T-cell (primary cell): ENCODE data around the gene CIPC. TPM values are rescaled to one million over a fixed set of nuclear protein-coding genes. Genes with fewer than 3 reads are reported as not detected.

Experiments used
- ATAC-seq, 4 experiments: fragments of 200-7000 bp in 3 of 4; fragments of 150-1000 bp in 1 of 4; cut with Tn5 transposase; replicated peaks in 1 of 4; 1 replicate in 3 of 4; 2 replicates in 1 of 4; pipeline ENCODE4 v1.10.0; 2021; ENCODE audit warnings: moderate library complexity in 3 of 4, mild to moderate bottlenecking in 2 of 4, moderate number of reproducible peaks in 1 of 4
- CTCF ChIA-PET, 2 donors: fragments of 300-600 bp; sonication (Branson Sonifier 250); formaldehyde crosslinking; loops; one replicate each; lab custom pipeline; 2022; ENCODE audit warnings: antibody characterized with exemption in 2 of 2; lab: Charles Lee
- POLR2A ChIA-PET, 2 donors: fragments of 300-600 bp; sonication (Branson Sonifier 250); formaldehyde crosslinking; loops; one replicate each; lab custom pipeline; 2022; ENCODE audit warnings: antibody characterized with exemption in 2 of 2; lab: Charles Lee
- DNase-seq, 35 experiments: peaks; one replicate each; pipeline versions ENCODE4 v3.0.0 to v3.0.0-alpha.2; 2013 to 2023
- H3K27ac ChIP-seq: one replicate; pipeline ENCODE4 v1.5.1; 2013; ENCODE audit warnings: low read length
- H3K27me3 ChIP-seq, 2 experiments: replicated peaks in 1 of 2; 1 replicate in 1 of 2; 2 replicates in 1 of 2; pipeline versions ENCODE4 v1.6.1 to v1.7.0; 2013; ENCODE audit warnings: low read length in 1 of 2, mixed read lengths in 1 of 2; ENCODE audit not compliant: control insufficient read depth in 2 of 2, insufficient read depth in 2 of 2; ENCODE audit errors: extremely low read depth in 1 of 2
- H3K36me3 ChIP-seq, 2 donors: 1 replicate in 1 of 2; 2 replicates in 1 of 2; pipeline versions ENCODE4 v1.6.1 to v1.7.0; 2013; ENCODE audit warnings: low read length in 1 of 2; ENCODE audit not compliant: control insufficient read depth in 2 of 2, insufficient read depth in 1 of 2; ENCODE audit errors: extremely low read depth in 1 of 2
- H3K4me1 ChIP-seq, 2 experiments: 1 replicate in 1 of 2; 2 replicates in 1 of 2; pipeline versions ENCODE4 v1.6.1 to v1.7.0; 2013; ENCODE audit warnings: low read length in 2 of 2, mixed read lengths in 1 of 2; ENCODE audit not compliant: insufficient read depth in 2 of 2, control insufficient read depth in 1 of 2; ENCODE audit errors: extremely low read depth in 1 of 2
- H3K4me3 ChIP-seq, 2 donors: 1 replicate in 1 of 2; 2 replicates in 1 of 2; pipeline versions ENCODE4 v1.5.1 to v1.7.0; 2013; ENCODE audit warnings: mild to moderate bottlenecking in 2 of 2, low read length in 1 of 2, moderate library complexity in 1 of 2; ENCODE audit not compliant: control insufficient read depth in 1 of 2; ENCODE audit errors: extremely low read depth in 1 of 2
- H3K9me3 ChIP-seq: 2 replicates; pipeline ENCODE4 v1.7.0; 2013
- H3K27ac Mint-ChIP-seq, 2 donors: one replicate each; pipeline ENCODE4 v1.8.0; 2020 to 2021; ENCODE audit warnings: mild to moderate bottlenecking in 2 of 2, mixed read lengths in 2 of 2
- H3K27me3 Mint-ChIP-seq, 2 donors: one replicate each; pipeline ENCODE4 v1.8.0; 2021 to 2022; ENCODE audit warnings: mixed read lengths in 2 of 2
- H3K36me3 Mint-ChIP-seq: one replicate; pipeline ENCODE4 v1.8.0; 2021; ENCODE audit warnings: mixed read lengths
- H3K4me1 Mint-ChIP-seq, 3 donors: one replicate each; pipeline ENCODE4 v1.8.0; 2020 to 2022; ENCODE audit warnings: mixed read lengths in 3 of 3, mild to moderate bottlenecking in 1 of 3
- H3K4me3 Mint-ChIP-seq, 3 donors: one replicate each; pipeline ENCODE4 v1.8.0; 2020 to 2022; ENCODE audit warnings: mild to moderate bottlenecking in 3 of 3, mixed read lengths in 3 of 3, moderate library complexity in 3 of 3
- H3K9me3 Mint-ChIP-seq, 3 donors: one replicate each; pipeline ENCODE4 v1.8.0; 2020 to 2022; ENCODE audit warnings: mixed read lengths in 3 of 3
- WGBS: methylation state at CpG from one replicate; pipeline ENCODE4 v1.1.5; 2013; ENCODE audit warnings: missing lambda C conversion rate; ENCODE audit not compliant: insufficient coverage; 5-methylcytosine and 5-hydroxymethylcytosine counted together
- total RNA-seq, 35 experiments: library from RNA in 6 of 35; stranded (reverse) in 6 of 35; fragments of 120-200 nt in 1 of 35; gene quantifications; one replicate each; pipeline versions ENCODE4 v1.2.1 to v1.2.4 and lab custom pipeline; 2013 to 2026

The CIPC gene
- total RNA-seq, 5 donors from 2014 or later (not counting 1 experiment from before 2014, with no cell fraction given), result 8.4 to 14.0 (median 11.8) TPM

DNA sequence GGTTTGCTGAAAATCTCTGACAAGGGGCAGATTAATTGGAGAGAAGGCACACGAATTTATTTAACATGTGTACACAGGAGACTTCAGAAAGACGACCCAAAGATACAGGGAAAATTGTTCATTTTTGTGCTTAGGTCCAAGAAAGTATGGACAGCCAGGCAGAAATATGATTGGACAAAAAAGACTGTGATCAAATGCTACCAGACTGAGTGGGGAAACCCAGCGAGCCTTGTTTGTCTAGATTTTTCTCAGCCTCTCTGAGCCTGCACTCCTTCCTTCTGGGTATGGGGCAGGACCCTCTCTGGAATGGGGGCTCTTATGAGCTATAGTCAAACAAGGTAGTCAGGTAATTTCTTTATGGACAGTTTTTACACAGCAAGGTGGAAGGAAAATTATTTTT is 10.4 kb upstream of the CIPC start:
- DNase-seq, result no peak
- H3K36me3 Mint-ChIP-seq, result peaks cover 4% of the 10 kb centered on the region
- H3K9me3 ChIP-seq, result no peaks in the 10 kb centered on the region
- ATAC-seq, result no peak
- no peak overlapping the region for H3K4me3 Mint-ChIP-seq
- peaks cover 0 to 11% (median 9%) of the 10 kb centered on the region in 3 donors for H3K9me3 Mint-ChIP-seq
- peaks cover 0 to 2% of the 10 kb centered on the region in 2 experiments for H3K27me3 ChIP-seq
- ChIA-PET POLR2A (no interaction called here), CTCF (no interaction called here)
- peaks cover 4 to 11% (median 7%) of the 10 kb centered on the region in 3 donors for H3K4me1 Mint-ChIP-seq
- no peak overlapping the region for H3K27ac Mint-ChIP-seq
- 67% methylated on average over 1 of the region's 3 CpGs for WGBS
- H3K27me3 Mint-ChIP-seq, result no peaks in the 10 kb centered on the region
- H3K27ac ChIP-seq, result no peak overlapping the region
- H3K36me3 ChIP-seq, result no peaks in the 10 kb centered on the region
- peaks cover 0 to 14% of the 10 kb centered on the region in 2 experiments for H3K4me1 ChIP-seq
- H3K4me3 ChIP-seq, result no peak overlapping the region

DNA sequence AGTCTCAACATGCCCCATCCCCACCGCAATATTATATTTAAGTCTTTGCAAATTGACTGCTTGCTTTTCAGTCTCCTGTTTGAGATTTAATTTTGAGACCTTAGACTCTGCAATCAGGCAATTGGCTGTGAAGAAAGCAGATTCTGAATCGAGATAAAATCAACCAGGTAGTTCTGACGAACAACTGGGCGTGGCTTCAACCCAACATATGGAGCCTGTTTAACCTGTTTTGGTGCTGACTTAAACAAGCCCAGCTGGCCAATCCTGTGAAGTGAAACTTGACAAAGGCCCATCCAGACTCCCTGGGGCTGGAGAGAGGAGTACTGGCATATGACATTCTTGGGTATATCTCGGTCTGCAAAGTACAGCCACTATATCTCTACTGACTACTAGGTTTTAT is 9.8 kb upstream of the CIPC start:
- H3K4me1 ChIP-seq, result peaks cover 0 to 14% of the 10 kb centered on the region in 2 experiments
- no peak overlapping the region for H3K4me3 ChIP-seq
- WGBS, result 50% methylated on average over 3 of the region's 5 CpGs
- H3K9me3 ChIP-seq, result no peaks in the 10 kb centered on the region
- ATAC-seq (peak in 1 of 4 experiments; percentile 26), DNase-seq (peak in 2 of 35 experiments; percentile 9 to 22)
- Mint-ChIP-seq H3K4me1 (peaks cover 4 to 11% (median 7%) of the 10 kb centered on the region in 3 donors), H3K4me3 (no peak overlapping the region), H3K27ac (no peak overlapping the region), H3K27me3 (no peaks in the 10 kb centered on the region), H3K9me3 (peaks cover 0 to 11% (median 9%) of the 10 kb centered on the region in 3 donors), H3K36me3 (peaks cover 4% of the 10 kb centered on the region)
- ChIA-PET CTCF (interaction anchor here in 1 of 2 donors (0.5 kb wide), 1 partner anchor 40 kb away, joined by 5 read pairs; no protein-coding TSS in a partner anchor), POLR2A (no interaction called here)
- H3K27ac ChIP-seq, result no peak overlapping the region
- H3K27me3 ChIP-seq, result peaks cover 0 to 2% of the 10 kb centered on the region in 2 experiments
- no peaks in the 10 kb centered on the region for H3K36me3 ChIP-seq

DNA sequence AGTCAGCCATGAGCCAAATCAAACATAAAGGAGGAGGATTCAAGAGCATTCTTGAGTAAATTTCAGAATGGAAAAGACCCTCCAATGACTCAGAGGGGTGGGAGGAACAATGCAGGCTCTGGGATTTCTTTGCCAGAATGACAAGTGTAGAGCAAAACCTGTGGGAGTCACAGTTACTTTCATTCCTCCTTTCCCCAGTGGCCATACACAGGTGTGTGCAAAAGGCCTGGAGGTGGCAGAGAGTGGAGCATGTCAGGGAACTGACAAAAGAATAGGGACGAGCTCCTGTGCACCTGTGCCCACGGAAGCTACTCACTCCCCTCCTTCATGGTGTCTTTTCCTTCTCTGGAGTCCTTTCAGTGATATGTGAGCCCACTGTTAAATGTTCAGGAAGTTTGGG is 9.4 kb upstream of the CIPC start:
- Mint-ChIP-seq H3K27me3 (no peaks in the 10 kb centered on the region), H3K9me3 (peaks cover 0 to 11% (median 9%) of the 10 kb centered on the region in 3 donors), H3K4me3 (no peak overlapping the region), H3K4me1 (peaks cover 4 to 11% (median 7%) of the 10 kb centered on the region in 3 donors), H3K27ac (no peak overlapping the region), H3K36me3 (peaks cover 4% of the 10 kb centered on the region)
- no peak for ATAC-seq
- Histone ChIP-seq H3K36me3 (no peaks in the 10 kb centered on the region), H3K27me3 (peaks cover 0 to 2% of the 10 kb centered on the region in 2 experiments), H3K9me3 (no peaks in the 10 kb centered on the region), H3K4me1 (peaks cover 0 to 14% of the 10 kb centered on the region in 2 experiments), H3K27ac (no peak overlapping the region), H3K4me3 (no peak overlapping the region)
- POLR2A ChIA-PET, result no interaction called here
- DNase-seq, result no peak
- no CpG with 5 or more reads among the region's 2 CpGs for WGBS
- CTCF ChIA-PET, result interaction anchor here (0.5 to 1.2 kb wide), 3 partner anchors 17 to 40 kb away, joined by 4 to 9 read pairs (median 5); no protein-coding TSS in a partner anchor

DNA sequence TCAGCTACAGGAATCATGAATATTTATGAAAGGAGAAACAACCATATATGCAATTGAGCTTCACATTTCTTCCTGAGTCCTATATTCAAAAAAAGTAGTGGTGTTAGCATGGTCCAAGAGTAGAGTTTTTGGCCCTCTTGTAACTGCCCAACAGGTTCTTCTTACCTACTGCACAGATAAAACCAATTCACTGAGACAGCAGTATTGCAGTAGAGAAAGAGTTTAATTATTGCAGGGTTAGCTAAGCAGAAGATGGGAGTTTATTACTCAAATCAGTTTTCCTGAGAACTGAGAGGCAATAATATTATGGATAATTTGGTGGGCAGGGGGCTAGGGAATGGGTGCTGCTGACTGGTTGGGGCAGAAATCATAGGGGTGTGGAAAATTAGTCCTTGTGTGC is 6.5 kb upstream of the CIPC start:
- Histone ChIP-seq H3K27ac (no peak overlapping the region), H3K9me3 (no peaks in the 10 kb centered on the region), H3K4me1 (peaks cover under 1 to 4% of the 10 kb centered on the region in 2 experiments), H3K4me3 (no peak overlapping the region), H3K27me3 (no peaks in the 10 kb centered on the region), H3K36me3 (no peaks in the 10 kb centered on the region)
- H3K27me3 Mint-ChIP-seq, result no peaks in the 10 kb centered on the region
- no peak overlapping the region for H3K27ac Mint-ChIP-seq
- no peak overlapping the region for H3K4me3 Mint-ChIP-seq
- H3K4me1 Mint-ChIP-seq, result peaks cover 8 to 17% (median 15%) of the 10 kb centered on the region in 3 donors
- peaks cover 4% of the 10 kb centered on the region for H3K36me3 Mint-ChIP-seq
- POLR2A ChIA-PET, result no interaction called here
- peaks cover 0 to 11% (median 9%) of the 10 kb centered on the region in 3 donors for H3K9me3 Mint-ChIP-seq
- DNase-seq (no peak), ATAC-seq (no peak)
- CTCF ChIA-PET, result interaction anchor here (0.7 to 2.3 kb wide), 5 partner anchors 20 to 216 kb away, joined by 3 to 7 read pairs (median 5); no protein-coding TSS in a partner anchor

DNA sequence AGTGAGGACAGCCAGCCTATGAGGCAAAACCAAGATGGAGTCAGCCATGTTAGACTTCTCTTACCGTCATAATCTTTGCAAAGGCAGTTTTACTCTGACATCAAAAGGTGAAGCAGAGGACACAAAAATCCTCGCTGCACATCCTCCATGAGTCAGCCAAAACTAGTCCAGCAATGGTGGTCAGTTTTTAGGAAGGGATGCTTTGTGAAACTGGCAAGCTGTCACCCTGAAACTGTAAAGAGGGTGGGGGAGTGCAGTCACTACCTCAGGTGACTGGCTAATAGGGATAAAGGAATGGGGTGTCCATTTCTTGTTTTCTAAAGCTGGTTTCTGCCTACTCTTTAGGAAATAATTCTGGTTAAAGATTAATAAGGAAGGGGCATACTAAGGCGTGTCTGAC is 5.4 kb upstream of the CIPC start:
- ChIA-PET POLR2A (no interaction called here), CTCF (interaction anchor here (0.7 to 2.3 kb wide), 3 partner anchors 22 to 220 kb away, joined by 3 to 7 read pairs (median 3); no protein-coding TSS in a partner anchor)
- H3K4me3 Mint-ChIP-seq, result no peak overlapping the region
- DNase-seq (no peak), ATAC-seq (no peak)
- Histone ChIP-seq H3K27ac (no peak overlapping the region), H3K4me1 (peaks cover 8 to 10% of the 10 kb centered on the region in 2 experiments), H3K9me3 (no peaks in the 10 kb centered on the region), H3K27me3 (no peaks in the 10 kb centered on the region), H3K4me3 (no peak overlapping the region), H3K36me3 (no peaks in the 10 kb centered on the region)
- peaks cover 0 to 11% (median 9%) of the 10 kb centered on the region in 3 donors for H3K9me3 Mint-ChIP-seq
- H3K27me3 Mint-ChIP-seq, result no peaks in the 10 kb centered on the region
- H3K36me3 Mint-ChIP-seq, result peaks cover 4% of the 10 kb centered on the region
- WGBS, result 63% methylated on average over 1 of the region's 3 CpGs
- no peak overlapping the region for H3K27ac Mint-ChIP-seq
- H3K4me1 Mint-ChIP-seq, result peaks cover 18 to 26% (median 24%) of the 10 kb centered on the region in 3 donors

DNA sequence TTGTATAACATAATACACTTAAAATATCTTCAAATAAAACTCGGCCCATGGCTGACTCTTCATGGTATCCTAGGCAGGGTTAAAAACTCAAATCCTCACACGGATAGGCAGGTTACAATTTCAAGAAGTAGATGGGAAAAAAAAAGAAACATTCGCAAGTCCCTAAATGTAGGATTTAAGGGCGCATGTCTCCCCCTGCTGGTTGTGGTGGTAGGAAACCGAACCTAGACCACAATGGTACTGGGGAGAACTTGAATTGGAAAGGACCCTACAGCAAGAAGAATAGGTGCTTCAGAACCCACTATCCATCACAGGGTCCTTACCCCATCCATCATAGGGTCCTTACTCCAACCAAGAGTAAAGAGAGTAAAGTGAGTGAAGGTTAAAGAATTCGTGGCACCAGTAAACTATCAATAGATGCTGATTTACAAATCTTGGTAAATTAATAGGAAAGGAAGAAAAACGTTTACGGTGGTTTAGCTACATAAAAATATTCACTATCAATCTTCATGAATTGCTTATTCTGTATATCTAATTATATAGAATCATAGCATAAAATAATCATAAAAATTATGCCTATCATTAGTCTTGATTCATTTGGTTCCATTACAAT is 3.3 kb upstream of the CIPC start:
- WGBS, result no CpG with 5 or more reads among the region's 8 CpGs
- POLR2A ChIA-PET, result no interaction called here
- CTCF ChIA-PET, result interaction anchor here (0.5 to 2.2 kb wide), 17 partner anchors 8 to 580 kb away, joined by 3 to 9 read pairs (median 4); no protein-coding TSS in a partner anchor

More for the DNA sequence above, 3.3 kb upstream of the CIPC start:
- Histone ChIP-seq H3K36me3 (no peaks in the 10 kb centered on the region), H3K9me3 (no peaks in the 10 kb centered on the region), H3K27ac (no peak overlapping the region), H3K4me3 (no peak overlapping the region), H3K27me3 (no peaks in the 10 kb centered on the region), H3K4me1 (peaks cover 8 to 19% of the 10 kb centered on the region in 2 experiments)
- H3K4me3 Mint-ChIP-seq, result peak overlapping the region in 1 of 3 donors; percentile 6
- peak overlapping the region in 1 of 2 donors; percentile 12 for H3K27ac Mint-ChIP-seq
- DNase-seq (peak; percentile 37 to 88 (median 71)), ATAC-seq (no peak)
- no peaks in the 10 kb centered on the region for H3K27me3 Mint-ChIP-seq
- H3K4me1 Mint-ChIP-seq, result peaks cover 34 to 45% (median 40%) of the 10 kb centered on the region in 3 donors
- peaks cover 0 to 11% (median 9%) of the 10 kb centered on the region in 3 donors for H3K9me3 Mint-ChIP-seq
- peaks cover 4% of the 10 kb centered on the region for H3K36me3 Mint-ChIP-seq
